NCI-H2196 (cell line): ENCODE data around the gene PHACTR3.

Experiments
- DNase-seq: peaks from one replicate; lab custom pipeline; 2025; ENCODE audit not compliant: unreplicated experiment; lab: John Stamatoyannopoulos, UW

PHACTR3 gene

GRCh38 chr20:59774921-59775686 is 170.8 kb downstream of the PHACTR3 start:
- no peak for DNase-seq

DNA sequence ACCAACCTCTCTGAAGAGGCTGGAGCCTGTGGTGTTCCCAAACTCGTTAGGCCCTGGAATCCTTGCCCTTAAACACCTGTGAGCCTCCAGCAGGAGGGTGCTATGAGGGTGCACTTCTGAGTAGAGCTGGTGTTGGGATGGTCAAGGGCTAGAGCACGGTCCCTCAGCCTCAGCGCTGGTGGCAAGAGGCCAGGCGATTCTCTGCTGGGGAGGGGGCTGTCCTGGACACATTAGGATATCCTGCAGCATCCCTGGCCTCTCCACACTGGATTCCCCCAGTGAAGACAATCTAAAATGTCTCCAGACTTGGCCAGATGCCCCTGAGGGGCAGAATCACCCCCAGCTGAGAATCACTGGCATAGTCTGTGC is 171.3 kb downstream of the PHACTR3 start:
- DNase-seq = no peak

- DNase-seq = no peak
Measured at GRCh38 chr20:59776059-59776603, 171.8 kb downstream of the PHACTR3 start.

DNA sequence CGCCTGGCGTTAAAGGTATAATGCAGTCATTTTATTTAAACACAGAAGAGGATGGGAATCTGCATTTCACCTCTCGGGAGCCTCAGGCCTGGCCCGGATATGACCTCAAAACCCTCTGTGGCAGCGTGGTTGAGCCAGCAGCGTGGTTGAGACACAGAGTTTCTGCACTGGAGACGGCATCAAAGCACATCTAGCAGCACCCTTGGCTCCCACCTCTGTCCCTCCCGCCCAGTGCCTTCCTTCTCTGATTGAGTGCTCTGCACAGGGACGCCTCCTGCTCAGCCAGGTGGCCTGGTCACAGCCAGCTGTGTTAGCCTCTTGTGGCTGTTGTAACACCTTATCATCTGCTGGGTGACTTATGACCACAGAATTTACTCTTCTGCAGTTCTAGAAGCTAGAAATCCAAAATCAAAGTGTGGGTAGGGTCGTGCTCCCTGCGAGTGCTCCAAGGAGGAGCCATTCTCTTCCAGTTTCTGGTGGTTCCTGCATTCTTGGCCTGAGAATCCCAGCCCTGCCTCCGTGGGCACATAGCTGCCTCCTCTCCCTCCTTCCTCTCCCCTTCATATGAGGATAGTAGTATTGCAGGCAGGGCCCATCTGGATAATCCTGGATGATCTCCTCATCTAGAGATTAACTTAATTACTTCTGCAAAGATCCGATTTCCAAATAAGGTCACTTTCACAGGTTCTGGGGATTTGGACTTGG is 172.4 kb downstream of the PHACTR3 start:
- DNase-seq = no peak

DNA sequence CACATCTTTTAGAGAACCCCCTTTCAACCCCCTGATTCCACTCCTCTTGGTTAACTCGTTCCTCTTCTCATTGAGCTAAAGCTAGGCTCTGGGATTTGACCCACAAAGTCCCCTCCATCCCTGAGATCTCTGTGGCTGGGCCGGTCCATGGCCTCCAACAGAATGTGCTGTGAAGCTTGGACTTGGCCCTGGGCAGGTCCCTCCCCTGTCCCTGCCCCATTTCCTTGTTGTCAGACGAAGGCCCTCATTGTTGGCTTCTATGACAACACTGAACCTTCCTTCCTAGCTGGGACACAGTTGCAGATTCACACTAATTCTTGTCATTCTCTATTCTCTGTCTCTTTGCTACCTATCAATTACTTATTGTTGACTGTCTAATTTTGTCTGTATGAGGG is 173.0 kb downstream of the PHACTR3 start:
- DNase-seq = no peak

- no peak for DNase-seq
Measured at GRCh38 chr20:59777814-59778575, 173.7 kb downstream of the PHACTR3 start.

GRCh38 chr20:59778615-59779200 is 174.4 kb downstream of the PHACTR3 start:
- DNase-seq = no peak

GRCh38 chr20:59779656-59780380 is 175.5 kb downstream of the PHACTR3 start:
- DNase-seq = no peak

- no peak for DNase-seq
Measured at GRCh38 chr20:59780494-59781185, 176.3 kb downstream of the PHACTR3 start.

DNA sequence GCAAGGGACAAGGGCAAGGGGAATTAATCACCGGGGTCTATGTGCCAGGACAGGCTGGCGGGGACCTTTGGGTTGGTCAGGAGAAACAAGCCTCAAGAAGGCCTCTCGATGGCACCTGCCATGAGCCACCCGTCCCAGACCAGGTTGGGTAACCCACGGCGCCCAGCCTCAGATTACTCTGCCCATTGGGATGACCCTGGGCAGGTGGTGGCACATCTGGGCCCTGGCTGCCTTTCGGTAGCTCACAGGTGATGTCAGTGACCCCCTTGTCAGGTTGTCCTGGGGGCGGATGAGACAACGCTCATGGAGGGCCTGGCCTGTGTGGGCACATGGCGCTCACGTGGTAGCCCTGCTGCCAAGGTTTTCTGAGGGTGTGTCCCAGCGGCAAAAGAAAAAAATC is 176.9 kb downstream of the PHACTR3 start:
- DNase-seq = no peak

DNA sequence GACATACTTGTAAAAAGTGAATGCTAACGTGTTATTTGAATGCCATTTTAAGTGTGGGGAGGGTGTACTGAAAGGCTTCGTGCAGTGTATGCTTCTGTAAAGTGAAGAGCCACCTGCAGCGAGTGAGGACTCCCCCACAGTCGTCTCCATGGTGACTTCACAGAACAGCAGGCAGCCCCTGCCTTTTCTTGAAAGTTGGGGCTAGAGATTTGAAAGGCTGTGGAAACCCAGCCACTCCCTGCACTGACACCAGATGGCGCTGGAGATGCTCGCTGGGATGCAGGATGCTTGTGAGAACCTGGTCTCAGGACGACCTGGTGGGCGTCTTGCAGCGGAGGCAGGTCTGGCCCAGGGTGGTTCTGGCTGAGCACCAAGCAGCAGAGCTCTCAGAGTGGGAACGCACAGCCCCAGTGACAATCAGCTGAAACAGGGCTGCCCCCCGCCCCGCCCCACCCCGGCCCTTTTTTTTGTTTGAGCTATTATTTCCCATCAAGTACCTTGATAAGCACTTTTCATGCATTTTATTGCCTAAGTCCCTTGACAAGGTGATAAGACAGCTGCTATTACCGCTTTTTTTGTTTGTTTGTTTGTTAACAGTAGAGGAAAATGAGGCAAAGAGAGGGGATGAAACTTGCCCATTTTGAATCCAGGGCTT is 178.8 kb downstream of the PHACTR3 start:
- peak; percentile 69 for DNase-seq

DNA sequence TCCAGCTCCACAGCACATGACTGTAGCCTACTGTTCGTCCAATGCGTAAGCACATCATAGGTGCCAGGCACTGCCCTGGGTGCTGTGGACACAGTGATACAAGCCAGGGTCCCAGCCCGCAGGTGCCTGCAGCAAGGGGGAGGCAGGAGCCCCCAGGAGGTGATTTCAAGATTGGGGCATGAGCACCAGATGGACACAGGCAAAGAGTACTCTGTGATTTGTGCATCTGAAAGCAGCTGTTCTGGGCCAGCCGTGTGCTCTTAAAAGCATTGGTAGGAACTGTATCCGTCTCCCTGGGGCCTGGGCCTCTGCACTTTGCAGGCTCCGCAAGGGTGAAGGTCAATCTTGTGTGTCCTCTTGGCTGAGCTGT is 179.3 kb downstream of the PHACTR3 start:
- DNase-seq = no peak

GRCh38 chr20:59784365-59784764 is 180.0 kb downstream of the PHACTR3 start:
- no peak for DNase-seq

DNA sequence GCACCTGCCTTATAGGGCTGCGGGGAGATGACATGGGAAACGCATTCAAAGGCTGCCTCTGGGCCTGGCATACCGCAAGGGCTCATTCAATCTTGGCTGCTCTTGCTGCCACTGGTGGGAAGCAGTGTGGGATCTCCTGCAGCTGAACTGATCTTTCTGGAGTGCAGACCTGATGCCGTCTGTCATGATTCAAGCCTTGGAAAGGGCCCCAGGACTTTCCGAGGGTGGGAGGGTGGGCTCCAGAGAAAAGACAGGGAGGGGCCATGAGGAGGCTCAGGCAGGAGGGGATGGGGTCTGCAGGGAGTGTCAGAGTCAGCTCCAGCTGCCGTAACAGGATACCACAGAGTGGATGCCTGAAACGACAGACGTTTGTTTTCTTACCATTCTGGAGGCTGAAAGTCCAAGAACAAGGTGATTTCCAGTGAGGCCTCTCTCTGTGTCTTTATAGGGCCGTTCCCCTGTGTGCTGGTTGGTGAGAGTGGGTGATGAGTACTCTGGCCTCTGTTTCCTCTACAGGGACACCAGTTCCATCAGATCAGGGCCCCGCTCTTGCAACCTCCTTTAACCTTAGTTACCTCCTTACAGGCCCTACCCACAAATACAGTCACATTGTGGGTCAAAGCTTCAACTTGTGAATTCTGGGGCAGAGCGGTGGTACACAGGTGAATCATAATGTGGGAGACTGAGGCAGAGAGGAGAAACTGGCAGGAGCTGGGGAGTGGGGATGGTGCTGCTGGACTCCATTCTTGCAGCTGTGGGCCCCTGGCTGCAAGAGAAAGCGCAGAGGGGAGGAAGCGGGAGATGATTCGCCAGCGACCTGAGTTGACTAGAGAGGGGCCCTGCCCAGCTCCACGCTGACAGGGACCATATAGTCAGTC is 180.7 kb downstream of the PHACTR3 start:
- DNase-seq = no peak

GRCh38 chr20:59785669-59785959 is 181.3 kb downstream of the PHACTR3 start:
- no peak for DNase-seq

GRCh38 chr20:59785986-59786795 is 181.9 kb downstream of the PHACTR3 start:
- DNase-seq = no peak

DNA sequence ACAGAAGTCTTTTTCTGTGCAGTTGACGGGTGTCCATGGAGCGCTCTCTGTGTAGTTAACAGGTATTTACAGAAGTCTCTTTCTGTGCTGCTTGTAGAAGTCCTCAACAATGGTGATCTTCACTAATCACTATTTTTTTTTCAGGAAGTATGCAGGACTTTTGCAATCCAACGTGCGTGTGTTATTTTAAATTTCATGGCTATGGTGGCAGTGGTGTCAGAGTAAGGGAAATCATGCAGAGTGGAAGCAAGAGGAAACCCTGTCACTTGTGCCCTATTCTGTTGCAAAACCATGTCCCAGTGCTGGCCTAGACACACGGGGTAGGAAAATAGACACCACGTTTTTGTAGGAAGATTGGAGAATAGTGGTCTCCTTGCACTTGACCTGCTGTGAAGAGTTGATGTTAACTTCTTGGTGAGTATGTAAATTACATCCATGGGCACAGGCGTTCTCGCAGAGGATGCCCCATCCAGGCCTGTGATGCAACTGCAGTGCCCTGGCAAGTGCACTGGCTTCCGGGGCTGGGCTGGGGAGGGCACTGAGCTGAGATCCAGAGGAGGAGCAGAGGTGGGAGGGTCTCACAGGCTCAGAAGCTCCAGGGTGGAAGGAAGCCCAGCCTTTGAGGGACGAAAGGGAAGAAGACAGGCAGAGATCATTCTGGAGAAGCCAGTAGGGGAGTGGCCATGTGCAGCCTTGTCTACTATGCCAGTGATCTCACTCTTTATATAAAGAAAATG is 182.6 kb downstream of the PHACTR3 start:
- DNase-seq = no peak
